NCI-H69 (cell line): ENCODE data around the gene FCRL6.
A peak's percentile ranks its signal among the peaks of the same experiment; 100 is the strongest.

ENCODE experiments used
- DNase-seq: peaks from one replicate; lab custom pipeline; 2025; lab: John Stamatoyannopoulos, UW

Gene FCRL6, protein sequence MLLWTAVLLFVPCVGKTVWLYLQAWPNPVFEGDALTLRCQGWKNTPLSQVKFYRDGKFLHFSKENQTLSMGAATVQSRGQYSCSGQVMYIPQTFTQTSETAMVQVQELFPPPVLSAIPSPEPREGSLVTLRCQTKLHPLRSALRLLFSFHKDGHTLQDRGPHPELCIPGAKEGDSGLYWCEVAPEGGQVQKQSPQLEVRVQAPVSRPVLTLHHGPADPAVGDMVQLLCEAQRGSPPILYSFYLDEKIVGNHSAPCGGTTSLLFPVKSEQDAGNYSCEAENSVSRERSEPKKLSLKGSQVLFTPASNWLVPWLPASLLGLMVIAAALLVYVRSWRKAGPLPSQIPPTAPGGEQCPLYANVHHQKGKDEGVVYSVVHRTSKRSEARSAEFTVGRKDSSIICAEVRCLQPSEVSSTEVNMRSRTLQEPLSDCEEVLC

DNA sequence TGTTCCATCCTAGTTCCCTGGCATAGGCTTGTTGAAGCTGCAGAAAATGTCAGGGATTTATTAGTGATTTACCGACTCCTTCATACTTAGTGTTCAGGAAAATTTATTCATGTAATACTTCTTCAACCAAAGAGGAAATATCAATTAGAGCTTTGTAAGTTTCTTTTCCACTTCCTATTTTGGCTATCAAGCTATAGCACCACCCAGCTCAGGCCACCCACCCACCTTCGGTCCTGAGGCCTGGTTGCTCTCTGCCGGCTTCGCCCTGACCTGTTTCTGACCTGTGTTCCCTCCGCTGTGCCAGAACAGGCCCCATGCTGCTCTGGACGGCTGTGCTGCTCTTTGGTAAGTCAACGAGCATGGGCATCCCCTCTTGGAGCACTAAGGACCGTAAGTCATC, at the start of gene FCRL6:
TSS of gene FCRL6 (plus strand) at position 250 of the 400 bp plus-strand sequence. CDS start at position 315, 65 bp downstream.
- DNase-seq = no peak

DNA sequence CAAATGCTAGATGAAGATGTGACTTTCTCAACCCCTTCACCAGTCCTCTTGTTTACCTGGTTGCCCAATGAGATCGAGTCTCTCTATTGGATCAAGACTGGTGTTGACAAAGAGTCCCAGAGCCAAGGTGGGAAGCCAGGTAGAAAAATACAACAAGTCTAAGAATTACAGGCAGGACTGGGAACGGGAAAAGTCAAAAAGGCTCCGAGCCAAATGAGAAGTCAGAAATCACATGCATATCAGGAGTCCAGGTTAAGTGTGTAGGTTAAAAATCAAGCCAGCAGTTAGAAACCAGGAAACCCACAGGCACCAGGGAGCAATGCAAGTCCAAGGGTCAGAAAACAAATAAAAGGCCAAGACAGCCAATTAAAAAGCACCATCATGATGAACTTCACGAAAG, 48.8 kb upstream of the FCRL6 start:
- DNase-seq = no peak

DNA sequence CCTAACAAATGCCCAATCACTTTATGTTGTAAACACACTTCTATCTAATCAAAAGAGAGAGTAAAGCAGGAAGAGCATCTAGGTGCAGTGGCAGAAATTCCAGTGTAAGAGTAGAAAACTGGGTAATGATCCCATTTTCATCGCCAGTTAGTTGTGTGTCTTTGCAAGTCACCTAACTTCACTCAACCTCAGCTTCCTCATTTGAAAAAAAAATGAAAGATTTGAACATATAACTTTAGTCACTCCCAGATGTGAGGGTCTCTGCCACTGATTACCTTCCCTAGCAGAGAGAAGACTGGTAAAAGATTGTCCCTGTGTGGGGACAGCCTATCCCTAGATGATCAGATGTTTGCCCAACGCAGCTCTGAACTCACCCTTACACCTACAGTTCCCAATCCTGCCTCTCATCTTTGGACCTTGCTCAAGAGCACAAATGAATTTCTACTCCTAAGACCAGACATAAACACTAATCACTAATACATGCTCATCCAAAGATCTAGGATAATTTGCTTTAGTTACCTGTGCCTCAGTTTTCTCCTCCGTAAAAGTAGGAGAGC, 46.6 kb upstream of the FCRL6 start:
- DNase-seq = no peak

DNA sequence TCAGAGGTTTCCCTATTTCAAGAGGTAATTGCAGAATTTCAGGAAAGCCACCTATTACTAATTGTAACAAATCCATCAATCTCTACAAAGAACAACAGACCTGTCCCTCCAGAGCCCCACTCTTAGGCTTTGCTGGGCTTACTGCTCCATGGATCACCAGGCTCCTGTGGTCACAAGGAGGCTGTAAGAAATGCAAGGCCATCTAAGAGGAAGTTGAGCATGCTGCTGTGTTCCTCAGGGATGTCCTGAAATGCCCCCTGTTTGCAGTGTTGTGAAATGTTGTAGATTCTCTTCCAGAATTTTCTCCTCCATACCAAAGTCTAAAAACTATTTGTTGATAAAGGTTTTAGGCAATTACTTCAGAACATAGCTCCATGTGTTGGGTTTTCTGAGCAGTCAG, 45.8 kb upstream of the FCRL6 start:
- DNase-seq = no peak

DNA sequence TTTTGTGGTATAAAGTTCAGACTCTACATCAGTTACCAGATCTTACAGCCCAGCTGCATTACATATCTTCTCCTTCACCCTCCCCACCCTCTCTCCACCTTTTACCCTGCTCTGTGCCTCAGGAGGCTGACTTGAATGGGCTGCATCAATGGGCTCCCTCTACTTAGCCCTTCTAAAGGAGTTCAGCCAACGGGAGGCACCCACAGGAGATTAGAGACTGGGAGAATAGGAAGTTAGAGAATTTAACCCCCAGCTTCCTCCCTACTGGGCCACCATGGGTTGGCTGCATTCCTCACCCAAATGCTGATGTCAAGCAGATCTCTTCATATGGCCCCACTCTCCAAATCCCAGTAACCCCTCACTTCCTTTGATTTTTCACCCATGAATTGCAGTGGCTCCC, 38.5 kb upstream of the FCRL6 start:
- no peak for DNase-seq

DNA sequence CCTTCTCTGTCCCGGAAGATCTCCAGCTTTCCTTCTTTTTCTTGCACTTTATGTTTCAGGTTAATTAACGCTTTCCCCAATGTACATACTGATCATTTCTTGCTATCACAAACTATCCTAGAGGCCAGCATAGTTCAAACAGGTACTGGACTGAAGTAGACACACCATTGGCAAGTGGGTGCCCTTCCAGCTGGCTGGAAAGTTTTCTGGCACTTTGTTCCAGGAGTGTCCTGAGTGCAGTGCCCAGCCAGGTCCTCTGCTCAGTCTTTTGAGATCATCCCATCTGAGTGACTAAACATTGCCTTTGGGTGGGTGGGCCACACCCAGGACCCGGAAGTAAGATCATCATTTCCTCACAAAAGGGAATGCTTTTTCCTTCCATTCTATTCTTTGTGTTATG, 36.4 kb upstream of the FCRL6 start:
- no peak for DNase-seq

DNA sequence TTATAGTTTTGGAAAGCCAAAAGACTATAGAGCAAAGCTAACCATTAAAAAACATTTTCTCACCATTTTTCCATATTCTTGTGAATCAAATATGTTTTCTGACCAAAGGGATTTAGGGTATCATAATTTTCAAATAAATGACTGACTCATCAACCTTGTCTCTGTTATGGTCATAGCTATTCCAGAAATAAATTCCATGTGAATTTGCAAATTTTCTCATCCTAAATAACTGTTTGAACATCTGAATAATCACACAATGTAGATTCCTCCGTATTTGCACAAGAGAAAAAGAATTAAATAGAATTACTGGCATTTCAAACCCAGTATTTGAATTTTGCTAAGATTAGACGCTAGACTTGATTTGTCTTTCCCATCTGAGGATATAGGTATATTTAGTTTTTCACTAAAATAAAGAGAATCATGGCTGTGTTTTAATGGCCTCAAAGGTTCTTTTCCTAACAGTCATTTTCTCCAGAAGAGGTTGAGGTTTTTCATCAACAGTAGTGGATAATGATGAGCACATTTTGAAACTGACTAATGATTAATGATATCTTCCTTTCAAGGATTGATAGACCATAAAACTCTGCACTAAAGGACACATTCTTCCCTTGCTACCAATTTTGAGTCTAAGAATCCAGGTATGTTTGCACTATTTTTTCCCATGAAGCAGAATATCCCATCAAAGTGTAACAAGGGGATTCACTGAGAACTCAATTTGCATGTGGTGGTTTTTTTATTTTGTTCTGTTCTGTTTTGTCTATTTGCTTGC, 30.8 kb upstream of the FCRL6 start:
- DNase-seq = no peak

DNA sequence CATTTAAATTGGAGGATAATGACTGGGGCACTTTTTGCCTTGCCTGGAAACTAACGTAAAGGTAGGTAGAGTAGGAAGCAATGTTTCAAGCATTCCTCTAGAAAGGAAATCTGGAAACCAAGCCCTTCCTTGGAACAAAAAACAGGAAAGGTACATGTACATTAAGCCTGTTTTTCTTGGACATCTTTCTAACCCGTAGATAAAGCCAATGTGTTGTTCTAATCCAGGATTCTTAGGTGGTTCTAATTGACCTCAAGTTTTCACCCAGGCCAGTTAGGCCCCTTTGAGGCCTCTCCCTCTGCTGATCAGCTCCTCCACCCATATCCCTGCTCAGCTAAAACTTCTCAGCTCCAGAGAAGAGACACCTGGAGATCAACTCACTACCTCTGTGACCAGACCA, 27.7 kb upstream of the FCRL6 start:
- no peak for DNase-seq

DNA sequence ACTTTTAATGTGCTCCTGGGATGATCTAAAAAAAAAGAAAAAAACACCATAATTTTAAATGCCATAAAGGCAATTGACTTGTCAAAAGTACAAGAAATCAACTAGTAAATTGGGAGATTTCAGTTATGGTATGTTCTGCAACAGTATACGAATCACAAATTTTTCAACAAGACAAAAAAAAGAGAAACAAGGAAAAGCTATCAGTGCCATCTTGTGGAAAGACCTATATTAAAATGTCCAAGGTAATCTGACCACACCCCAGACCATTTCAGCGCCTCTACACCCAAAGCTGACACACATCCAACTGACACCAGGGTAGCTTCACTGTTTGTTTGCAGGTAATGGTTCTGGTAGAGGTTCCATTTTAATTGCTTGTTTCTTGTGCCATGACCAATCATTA, 26.4 kb upstream of the FCRL6 start:
- DNase-seq = peak; percentile 22

DNA sequence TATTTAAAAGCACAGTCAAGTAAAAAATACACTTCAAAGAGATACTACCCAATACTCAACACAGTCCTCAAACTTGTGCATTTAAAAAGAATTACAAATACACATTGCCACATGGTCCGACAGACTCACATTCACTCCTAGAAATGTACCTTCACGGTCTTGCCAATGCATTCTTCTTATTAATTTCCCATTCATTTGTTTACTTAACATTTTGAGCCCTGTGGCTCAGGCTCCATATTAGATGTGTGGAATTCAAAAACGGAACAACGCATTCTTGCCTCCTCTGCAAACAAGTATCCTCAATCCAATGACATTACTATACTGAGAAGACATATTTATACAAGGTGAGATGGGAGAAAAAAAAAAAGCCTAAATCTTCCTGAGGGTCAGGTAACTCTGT, 23.9 kb upstream of the FCRL6 start:
- no peak for DNase-seq

DNA sequence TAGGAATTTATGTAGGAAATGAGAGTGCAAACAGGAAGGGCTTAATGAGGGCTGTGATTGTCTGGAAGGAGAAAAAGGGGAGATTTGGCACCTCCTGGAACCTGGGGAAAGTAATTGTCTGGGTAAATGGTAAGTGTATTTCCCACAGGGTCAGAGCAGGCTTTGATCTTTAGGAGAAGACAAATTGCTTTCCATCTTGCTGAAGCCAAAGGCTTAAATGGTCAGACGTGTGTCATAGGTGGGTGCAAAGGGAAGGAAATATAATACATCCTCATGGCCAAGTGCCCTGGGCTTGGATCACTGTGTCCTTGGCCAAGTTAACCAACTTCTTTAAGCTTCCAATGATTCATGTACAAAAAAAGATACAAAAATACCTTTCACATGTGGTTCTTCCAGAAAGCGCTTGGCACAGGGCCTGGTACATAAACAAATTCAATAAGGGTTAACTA, 22.7 kb upstream of the FCRL6 start:
- DNase-seq = peak; percentile 61

DNA sequence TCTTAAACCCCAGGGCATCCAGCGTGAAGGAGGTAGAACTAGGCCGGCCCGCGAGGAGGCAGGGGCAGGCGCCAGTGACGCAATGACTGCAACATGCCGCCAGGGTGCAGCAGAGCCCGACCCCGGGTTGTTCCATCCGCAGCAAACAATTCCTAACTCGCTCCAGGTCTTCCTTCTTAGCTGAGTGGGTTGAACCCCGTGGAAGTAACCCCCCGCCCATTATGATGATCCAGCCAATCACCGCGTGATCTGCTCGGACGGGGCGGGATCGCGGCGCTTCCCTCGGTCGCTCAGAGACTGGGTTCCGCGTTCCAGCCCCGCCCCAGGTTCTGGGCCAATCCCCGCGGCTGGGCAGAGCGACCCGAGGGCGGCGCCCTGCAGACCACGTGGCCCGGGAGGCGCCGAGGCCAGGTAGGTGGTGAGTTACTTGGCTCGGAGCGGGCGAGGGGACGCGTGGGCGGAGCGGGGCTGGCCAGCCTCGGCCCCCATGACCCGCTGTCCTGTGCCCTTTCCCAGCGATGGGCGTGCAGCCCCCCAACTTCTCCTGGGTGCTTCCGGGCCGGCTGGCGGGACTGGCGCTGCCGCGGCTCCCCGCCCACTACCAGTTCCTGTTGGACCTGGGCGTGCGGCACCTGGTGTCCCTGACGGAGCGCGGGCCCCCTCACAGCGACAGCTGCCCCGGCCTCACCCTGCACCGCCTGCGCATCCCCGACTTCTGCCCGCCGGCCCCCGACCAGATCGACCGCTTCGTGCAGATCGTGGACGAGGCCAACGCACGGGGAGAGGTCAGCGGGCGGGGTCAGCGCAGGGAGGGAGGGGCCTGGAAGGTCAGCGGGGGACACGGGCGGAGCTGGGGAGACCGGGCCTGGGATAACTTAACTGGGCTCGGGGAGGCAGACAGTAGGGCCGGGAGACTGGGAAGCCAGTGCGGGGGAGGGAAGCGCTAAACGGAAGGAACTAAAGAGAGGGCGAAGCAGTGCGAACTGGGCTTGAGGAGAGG, 21.3 kb upstream of the FCRL6 start, which contains the start of gene DUSP23:
TSS of gene DUSP23 (plus strand) at position 380 of the 1,000 bp plus-strand sequence. CDS start at position 519, 139 bp downstream.
- DNase-seq = peak; percentile 99

DNA sequence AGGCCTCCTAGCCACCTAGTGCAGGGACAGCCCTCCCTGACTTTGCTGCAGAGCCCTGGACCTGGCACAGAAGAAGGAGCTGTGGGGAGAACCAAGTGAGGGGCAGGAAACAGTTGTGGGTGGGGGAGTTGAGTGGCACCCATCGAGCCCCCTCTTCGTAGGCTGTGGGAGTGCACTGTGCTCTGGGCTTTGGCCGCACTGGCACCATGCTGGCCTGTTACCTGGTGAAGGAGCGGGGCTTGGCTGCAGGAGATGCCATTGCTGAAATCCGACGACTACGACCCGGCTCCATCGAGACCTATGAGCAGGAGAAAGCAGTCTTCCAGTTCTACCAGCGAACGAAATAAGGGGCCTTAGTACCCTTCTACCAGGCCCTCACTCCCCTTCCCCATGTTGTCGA, 20.2 kb upstream of the FCRL6 start:
- no peak for DNase-seq

DNA sequence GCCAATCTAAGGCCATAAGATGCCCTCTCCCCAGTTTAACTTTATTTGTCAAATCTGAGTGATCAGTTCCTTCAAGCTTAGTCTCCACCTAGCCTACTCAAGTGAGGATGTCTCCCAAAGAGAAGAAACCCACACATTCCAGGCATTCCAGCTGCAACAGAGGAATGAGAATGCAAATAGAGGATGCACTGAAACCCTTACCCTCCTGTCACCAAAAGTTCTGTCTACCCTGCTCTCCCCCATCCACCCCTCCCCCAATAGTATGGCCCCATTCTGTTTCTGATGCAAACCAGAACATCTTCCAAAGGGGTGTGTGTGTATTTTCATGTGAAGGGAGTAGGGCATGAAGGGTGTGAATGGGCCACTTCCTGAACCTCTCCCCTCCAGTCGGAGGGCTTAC, 18.4 kb upstream of the FCRL6 start:
- no peak for DNase-seq

DNA sequence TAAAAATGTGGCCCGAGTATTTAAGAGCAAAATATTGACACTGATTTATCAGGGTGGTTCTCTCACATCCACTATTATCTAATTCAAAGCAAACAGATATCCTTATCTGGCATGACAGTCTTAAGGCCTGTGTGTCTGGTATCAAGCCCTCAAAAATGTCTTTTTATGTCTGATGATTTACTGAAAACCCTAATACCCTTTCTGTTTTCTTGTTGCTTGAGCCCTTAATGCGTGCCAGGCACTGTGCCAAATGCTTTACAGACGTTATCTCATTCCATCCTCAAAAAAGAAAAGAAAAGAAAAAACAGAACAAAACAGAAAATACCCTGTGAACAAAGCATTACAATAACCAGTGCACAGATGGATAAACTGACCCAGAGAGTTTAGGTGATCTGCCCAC, 15.7 kb upstream of the FCRL6 start:
- peak; percentile 75 for DNase-seq

DNA sequence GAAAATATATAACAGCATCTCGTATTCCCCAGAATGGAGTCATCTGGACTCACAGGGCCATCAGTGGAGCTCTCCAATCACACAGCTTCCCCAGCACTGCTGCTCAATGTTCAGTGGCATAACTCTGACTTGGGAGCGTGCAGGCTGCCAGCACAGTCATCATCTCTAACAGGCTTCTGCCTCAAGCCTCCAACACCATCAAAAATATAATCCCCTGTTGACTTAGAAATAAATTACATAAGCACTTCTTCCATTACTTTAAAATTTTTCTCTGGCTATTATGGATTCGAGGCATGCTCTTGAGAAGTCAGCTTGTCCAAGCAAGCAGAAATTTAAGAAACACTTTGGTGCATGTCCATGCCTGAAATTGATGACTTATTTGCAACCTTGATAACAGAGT, 15.2 kb upstream of the FCRL6 start:
- DNase-seq = no peak

DNA sequence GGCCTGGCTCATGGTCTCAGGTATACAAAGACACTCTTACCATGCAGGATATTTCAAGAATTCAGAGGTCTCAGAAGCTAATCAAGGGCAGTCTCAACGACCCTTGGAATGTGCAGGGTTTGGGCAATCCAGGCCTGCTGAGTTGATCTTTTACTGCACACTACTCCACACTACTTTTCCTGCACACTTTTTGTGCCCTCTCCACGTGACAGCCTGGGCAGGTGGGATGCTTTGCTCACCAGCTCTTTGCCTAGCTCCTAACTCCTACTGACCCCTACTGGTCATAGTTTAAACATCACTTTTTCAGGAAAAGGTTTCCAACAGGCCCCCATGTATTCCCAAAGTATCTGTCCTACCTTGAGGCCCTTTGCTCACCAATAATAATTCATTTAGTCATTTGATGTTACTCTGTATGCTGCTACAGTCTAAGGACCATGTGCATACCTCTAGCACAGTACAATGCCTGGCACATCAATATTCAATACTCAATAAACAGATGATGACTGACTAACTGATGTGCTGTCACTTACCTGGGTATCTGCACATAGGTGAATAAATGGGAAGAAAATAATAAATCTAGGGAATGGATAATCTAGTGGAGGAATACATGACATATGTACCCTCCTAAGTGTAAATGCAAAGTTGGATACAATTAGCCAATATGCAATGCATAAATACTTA, 11.8 kb upstream of the FCRL6 start:
- DNase-seq = peak; percentile 70

DNA sequence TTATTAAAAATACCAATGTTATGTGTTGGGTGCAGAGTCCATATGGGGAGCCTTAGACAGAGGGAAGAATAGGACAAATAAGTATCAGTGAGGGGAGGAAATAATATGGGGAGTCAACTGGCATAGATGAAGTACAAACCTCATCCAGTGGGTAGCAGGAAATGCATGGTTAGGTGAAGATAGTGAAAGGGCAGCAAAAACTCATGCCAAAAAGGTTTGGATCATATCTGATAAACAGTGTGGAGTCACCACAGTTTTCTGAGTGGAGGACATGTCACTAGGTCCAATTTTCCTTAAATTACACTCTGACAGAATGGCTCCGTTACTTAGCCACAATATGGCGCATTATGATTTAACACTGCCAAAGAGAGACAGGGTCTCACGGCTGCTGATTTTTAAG, 11.1 kb upstream of the FCRL6 start:
- no peak for DNase-seq

DNA sequence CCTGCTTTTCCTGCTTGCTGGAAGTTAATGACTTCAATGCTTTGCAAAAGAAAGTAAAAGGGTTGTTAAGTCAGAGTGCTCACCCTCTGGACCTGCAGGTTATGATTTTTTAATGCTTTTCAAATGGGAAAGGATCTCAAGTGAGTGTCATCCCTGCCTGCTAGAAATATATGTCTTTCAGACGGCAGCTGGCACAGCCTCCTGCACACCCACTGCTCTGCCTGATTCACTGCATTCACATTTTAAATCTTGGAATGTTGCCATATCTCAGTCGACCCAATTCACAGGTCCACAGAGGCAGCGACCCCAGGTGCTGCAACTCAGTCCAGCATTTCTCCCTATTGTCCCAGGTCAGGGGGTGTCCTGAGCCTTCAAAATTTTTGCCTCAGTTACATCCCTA, 10.7 kb upstream of the FCRL6 start:
- DNase-seq = peak; percentile 55

DNA sequence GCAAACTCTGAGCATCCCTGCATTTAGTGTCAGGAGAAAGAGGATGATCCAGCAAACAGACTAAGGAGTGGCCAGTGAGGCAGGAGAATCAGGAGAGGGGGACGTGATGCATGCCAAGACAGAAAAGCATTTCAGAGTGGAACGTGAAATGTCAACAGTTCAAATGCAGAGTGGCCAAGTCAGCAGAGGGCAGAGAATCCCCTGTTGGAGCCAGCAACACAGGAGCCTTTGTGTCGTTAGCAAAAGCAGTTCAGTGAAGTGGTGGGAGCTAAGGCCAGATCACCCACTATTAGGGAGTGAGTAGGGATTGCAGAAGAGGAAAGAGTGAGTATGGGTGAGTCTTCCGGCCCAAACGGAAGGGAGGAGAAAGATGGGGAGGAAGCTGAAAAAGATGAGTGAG, 6.6 kb upstream of the FCRL6 start:
- no peak for DNase-seq

DNA sequence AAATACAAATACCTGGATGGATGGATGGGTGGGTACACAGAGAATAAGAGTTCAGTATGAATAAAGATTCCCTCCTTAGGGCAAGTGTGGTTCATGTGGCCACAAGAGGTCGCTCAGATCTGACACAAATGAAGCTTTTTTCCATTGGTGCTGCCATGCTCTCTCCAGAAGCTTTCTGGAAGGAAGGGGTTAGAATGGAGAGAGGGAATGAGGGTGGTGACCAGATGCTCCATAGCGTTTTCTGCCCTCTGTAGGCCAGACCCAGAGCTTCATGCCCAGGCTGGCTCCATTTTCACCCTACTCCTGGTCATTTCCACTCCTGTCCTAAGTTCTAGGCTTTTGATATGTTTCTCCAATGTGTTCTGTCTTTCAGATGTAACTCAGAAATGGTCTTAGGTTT, 3.3 kb upstream of the FCRL6 start:
- DNase-seq = peak; percentile 97
